HG03280 (cell line): ENCODE measurements around the gene ADI1.
"Not testable (repeated sequence)": the region's sequence is repeated elsewhere in the genome, so short reads cannot be mapped to it uniquely, and the experiment has no call there.

ENCODE experiments used
- ATAC-seq: cut with Tn5 transposase; IDR thresholded peaks from one replicate; pipeline ENCODE4 v1.9.1; 2021; ENCODE audit warnings: mild to moderate bottlenecking, moderate library complexity; ENCODE audit not compliant: unreplicated experiment

The ADI1 gene

DNA sequence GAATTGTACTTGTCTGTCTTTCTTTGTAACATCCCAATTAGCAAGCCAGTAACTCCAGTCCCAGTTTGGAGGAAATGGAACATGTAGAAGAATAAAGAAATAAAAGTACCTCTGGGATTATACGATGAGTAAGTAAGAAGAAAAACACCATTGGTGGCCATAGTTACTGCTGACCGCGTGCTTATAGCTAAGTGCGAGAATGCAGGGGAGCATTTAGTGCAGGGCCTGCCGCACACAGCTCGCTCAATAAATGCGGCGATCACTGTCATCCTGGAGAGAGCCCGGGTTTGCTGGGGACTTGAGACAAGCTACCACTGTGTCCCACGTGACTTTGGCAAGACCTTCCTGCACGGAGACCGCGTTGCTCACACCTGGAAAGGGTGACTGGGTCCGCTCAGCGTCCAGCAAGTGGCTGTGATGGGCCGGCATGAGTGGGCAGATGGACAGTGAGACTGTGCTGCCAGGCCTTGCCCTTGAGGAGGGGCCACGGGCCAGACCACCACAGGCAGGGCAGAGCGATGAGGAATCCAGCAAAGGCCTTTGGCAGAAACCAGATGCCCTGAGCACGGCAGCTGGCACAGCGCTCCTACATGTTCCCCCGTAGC is 54.8 kb downstream of the ADI1 start:
- ATAC-seq, result no peak

DNA sequence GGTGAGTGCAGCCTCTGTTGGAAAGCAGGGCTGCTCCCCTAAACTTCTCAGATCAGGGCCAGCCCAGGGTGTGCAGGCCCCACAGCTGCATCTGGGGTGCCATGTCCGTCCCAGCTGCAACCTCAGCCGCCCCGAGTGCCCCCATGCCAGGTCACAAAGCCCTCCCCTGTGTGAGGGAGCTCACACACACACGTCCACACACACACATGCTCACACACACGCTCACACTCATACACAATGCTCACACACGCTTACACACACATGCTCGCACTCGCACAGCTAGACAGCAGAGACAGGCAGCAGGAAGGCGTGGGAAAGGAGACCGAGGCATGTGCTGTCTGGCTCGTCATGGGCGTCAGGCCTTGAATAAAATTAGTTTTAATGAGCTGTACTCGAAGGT is 55.4 kb downstream of the ADI1 start:
- no peak for ATAC-seq

DNA sequence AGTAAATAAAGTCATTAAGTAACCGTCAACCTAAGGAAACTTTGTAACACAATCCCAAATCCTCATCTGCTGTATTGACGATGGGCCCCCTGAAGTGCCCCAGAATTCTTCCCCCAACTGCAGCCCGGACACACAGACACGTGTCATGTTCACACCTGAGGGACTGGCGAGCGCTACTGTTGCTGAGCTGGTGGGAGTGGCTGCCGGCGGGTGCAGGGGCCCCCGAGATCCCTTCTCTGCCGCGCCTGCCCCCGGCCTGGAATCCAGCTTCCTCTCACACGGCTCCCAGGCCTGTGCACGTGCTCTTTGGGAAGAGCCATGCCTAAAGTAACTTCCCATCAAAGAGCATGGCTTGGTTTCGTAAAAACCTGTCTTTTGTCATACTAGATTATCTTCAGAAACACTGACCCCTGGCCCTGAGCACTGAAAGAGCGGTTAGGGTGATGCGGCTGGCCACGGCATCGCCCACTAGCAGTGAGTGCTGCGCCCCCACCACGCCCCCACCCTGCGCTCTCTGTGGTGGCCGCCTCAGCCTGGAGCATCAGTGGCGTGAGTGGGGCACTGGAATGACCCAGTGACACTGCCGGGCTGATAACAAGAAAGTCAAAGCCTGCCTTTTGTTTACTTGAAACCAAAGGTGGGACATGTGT is 56.0 kb downstream of the ADI1 start:
- no peak for ATAC-seq

DNA sequence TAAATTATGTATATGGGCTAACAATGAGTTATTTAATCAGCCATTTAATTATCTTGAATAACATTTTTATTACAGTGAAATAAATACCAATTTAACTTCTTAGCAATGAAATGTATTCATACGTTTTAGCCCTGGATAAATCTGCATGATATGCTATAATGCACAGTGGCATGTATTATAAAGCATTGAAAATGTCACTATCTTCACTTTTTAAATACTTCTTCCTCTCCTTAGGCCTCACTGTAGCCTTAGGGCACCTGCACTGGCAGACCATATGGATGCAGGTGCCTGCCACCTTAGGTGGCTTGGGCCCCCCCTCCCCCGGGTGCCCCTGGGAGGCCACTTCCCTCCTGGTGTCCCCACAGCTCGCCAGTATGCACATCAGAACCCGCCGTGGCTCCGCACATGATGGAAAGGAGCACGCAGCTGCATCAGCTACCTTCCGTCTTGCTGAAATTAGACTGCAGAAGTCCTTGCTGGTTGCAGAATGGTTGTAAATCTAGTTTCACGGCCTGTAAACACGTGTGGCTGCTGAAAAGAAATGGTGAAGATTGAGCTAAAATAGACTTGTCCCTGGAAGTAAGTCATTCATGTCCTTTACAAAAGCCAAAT is 56.7 kb downstream of the ADI1 start:
- peak; percentile 4 for ATAC-seq

DNA sequence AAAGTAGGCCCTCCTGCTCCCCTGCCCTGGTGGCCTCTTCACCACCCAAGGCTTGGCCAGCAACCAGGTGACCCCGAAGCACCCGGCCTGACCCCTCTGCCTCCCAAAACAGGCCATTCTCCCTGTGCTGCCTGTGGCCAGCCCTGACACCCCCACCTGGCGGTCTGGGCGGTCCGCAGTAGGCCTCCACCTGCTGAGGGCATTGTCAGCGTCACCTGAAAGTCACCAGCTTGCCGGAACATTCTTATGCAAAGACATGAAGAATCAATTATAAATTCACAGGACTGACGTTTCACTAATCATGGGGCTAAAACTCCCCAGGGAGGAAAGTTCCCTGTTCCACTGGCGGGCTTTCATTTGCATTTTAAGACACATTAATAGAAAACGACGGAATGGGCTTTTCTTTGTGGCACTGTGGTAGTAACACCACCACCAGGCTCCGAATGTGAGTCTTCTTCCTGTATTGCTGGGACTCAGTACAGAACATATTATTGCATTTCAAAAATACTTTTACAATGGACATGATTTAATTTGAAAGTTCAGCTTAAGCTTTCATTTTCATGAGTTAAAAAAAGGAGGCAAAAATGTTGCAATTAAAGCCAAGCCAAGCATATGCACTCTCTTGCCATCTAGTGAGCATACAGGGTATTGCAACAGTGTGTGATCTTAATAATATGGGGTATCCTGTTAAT is 57.4 kb downstream of the ADI1 start:
- ATAC-seq, result peak; percentile 67

DNA sequence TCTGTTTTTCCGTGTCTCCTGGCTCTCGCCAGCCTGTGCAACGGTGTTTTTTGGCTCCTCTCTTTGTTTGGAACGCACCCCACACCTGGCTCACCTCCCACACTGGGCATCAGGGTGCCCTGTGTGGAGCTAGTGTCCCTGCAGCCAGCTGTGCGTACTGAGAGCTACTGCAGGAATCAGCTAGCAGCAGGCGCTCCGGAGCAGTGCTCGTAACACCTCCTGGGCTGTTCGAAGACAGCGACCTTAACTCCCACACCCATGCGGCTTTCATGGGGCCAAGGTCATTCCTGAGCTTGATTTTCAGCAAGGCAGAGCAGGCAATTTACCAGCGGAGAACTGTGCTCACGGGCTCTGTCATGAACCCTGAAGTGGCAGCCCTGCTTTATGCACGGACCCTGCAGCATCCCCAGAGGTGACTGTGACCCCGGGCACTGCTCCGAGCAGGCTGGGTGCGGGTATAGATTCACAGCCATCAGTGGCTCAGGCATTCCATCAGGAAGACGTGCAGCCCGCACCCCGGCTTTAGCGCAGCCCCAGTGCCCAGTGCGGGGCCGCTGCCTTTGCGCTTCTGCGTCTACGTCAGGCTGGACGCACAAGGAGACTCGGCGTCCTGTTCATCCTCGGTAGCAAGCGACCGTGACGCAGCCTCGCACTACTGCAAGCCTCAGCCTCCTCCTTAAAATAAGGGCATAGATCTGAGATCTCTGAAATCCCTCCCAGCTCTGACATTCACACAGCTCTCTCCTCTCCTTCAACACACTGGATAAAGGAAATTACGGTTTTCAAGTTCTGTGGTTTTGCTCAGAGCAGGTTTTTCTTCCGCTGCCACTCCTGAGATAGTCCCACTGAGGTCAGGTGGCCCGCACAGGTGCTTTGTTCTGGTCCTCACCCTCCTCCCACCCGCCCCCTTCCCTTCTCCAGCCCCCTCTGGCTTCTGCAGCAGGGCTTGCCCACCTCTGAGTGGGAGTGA is 58.2 kb downstream of the ADI1 start:
- no peak for ATAC-seq

DNA sequence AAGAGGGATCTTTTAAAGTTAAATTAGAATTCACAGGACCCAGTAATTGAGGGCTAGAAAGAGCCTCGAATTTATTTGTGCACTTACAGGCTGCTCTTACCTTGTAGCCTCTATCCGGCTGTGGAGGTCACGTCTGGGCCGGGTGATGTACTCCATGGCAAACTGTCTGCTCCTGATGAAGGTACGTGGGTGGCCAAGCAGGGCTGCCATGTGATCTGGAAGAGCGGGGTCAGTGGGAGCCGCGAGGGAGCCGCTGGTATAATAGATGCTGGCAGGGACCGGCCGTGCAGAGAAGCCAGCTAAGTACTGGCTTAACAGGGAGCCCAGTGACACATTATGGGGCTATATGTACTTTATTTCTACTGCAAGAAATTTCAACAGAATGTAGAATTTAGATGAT is 59.2 kb downstream of the ADI1 start:
- ATAC-seq, result no peak

DNA sequence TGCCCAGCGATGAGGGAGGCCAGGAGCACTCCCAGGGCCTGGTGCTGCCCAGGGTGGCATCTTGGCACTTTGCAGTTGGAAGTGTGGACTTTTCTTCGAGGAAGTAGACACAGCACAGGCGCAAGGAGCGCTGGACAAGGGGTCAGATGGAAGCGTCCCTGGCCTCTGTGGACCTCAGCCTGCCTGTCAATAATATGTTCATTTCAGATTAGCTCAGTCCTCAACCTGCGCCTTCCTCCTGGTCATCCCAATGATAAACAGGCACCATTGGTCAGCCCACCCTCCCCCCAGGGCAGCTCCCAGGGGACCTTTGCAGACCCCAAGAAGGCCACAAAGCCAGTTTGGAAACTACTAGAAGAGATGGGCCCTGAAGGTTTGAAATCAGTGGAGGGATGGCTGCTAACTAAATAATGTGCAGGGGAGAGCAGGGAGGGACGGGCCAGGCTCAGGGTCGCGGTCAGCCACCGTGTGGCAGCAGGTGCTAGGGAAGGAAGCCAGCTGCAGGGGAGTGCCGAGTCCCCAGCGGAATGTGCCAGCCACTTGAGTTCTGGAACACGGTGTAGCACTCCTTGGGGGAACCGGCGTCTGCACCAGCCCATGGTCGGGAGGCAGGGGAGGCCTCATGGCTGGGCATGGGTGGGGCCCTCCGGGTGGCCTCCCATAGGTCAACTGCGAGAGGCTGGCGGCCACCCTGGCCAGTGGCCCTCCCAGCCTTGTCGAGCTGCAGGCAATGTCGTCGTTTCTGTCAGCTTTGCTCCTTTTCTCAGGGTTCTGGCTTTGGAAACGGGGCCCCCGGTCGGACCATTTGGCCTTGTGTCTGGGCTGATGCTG is 59.9 kb downstream of the ADI1 start:
- ATAC-seq, result no peak

DNA sequence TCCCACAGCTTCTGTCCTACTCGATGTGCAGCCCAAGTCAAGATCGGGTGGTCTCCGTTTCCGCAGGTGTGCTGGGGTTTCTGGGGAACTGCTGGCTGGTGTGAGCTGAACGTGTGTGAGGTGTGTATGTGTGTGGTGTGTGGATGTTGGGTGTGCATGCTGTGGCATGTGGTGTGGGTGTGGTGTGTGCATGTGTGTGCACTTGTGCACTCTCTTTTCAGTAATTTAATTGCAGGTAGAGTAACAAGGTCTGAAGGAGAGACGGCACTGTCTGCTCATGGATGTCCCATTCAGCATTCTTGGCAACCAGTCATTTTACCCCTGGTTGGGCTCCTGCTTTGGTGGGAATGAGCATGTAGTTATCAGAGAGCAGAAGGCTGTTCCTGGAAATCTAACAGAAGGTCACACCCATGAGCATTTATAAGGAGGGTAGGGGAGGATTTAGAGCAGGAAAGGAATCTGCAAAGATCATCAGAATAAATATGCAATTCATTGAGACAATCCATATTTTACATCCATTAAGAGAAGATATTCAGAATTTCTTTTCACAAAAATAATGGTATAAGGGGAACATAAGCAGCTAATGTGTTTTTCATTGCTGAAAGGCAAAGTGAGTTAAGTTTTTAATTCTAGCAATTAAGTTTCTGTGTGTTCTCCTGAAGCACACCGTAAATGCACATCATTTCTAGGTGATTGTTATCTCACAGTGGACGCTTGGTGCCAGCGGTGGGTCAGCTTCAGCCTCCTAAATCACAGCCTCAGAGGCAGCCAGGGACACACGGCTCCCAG is 60.7 kb downstream of the ADI1 start:
- ATAC-seq, result no peak

DNA sequence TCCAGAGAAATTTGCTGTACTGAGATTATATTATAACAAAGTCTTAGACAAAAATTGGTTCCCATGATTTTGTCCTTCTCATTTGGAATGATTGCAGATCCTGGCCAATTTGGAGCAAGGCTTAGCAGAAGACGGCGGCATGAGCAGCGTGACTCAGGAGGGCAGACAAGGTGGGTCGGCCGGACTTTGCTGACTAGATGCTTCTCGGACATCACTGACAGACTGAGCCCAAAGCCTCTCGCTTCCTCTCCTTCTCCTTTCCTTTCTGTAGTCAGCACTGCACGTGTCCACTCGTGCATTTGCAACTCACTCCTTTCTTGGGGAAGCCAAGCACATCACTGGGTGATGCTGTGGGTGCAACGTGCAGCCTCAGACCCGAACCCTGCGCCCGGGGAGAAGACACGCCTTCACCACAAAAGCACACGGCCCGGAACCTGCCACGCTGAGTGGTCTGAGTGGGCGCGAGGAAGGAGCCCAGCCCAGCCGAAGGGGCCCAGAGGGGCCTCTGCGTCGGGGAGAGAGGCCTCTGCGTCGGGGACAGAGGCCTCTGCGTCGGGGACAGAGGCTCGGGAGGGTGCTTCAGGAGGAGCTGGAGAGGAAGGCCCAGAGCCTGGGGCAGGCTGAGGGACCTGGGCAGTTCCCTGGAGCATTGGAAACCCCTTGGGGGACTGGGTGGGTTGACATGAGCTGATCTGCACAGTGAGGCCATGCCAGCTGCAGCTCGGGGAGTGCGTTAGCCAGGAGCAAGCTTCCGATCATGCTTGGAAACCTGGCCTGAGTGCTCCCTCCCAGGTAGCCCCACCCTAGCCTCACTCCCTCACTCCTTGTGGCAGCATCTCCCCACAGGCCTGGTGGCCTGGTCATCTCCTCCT is 61.6 kb downstream of the ADI1 start:
- ATAC-seq, result no peak

DNA sequence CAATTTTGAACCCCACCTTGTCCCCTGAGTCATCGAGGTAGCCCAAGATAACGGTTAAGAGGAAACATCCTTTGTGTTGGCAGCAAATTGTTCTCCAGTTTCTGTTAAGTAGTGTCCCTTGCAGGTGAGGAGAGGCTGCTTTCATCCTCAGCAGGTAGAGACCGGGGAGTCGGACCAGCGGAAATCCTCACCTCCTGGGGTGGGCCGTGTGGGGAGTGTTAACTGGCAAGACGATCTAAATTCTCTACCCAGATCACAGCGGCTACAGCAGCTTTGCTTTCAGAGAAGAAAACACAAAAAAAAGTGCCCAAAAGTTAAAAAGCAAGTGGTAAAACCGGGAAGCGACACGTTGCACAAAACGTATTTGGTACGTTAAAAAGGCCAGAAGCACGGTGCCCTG is 63.2 kb downstream of the ADI1 start:
- no peak for ATAC-seq

DNA sequence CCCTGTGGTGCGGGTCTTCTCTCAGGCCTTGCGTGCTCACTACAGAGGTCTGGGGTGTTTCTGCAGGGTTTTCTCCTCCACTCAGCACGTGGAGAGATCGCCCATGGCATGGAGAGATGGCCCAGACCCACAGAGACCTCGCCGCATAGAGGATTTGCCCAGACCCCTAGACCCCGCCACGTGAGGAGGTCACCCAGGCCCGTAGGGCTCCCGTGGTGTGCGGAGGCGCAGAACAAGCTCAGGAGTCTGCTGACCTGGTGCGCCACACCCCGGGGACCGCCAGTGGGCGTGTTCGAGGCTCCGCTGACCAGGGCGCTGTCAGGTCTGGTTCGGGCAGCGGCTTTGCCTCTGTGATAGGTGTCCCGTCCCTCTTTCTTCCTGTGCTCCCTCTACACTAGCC is 64.5 kb downstream of the ADI1 start:
- no peak for ATAC-seq

DNA sequence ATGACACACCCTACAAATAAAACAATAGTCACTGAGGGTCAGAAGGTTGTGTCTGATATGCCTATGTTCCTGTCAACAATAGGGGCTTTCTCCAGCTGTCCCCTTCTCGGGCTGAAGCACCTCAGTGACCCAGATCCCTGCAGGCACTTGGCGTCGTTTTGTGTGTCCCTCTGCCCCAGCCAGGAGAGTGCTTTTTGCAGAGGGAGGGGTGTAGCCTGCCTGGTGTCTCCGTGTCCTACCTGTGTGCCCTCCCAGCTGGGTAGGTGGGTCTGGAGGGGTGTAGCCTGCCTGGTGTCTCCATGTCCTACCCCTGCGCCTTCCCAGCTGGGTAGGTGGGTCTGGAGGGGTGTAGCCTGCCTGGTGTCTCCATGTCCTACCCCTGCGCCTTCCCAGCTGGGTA is 65.3 kb downstream of the ADI1 start:
- ATAC-seq, result not testable (repeated sequence)

DNA sequence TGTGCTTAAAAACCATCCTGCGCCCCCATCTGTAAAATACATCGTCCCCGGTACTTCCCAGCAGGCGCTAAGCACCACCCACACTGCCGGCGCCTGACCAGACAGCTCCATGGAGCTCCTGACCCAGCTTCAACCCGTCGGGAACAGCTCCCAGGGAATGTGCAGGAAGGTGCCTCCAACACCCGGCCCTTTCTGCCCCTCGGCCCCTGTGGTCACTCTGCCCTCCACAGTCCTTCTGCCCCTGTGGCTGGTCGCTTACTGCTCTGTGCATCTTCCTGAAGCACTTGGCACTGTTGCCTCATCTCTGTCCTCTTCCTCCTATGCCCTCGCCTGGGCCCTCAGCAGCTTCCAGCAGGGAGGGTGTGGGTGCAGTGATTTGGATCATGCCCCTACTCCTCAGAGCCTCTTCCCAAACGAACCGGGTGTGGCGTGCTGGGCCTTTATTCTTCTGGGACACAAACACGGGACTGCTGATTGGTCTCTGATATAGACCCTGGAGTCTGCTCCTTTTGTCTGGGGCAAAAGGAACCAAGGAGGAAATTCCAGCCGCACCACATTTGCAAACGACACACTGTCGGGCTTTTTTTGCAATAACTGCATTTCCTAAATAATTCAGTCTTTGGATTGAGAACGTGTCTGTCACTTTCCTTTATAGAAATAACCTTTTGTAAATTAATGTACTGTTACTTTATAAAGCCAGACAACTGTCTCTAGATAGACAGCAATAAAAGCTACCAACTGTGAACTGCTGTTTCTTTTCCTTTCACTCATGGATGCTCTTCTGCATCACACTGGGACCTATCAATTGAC is 65.9 kb downstream of the ADI1 start:
- no peak for ATAC-seq

DNA sequence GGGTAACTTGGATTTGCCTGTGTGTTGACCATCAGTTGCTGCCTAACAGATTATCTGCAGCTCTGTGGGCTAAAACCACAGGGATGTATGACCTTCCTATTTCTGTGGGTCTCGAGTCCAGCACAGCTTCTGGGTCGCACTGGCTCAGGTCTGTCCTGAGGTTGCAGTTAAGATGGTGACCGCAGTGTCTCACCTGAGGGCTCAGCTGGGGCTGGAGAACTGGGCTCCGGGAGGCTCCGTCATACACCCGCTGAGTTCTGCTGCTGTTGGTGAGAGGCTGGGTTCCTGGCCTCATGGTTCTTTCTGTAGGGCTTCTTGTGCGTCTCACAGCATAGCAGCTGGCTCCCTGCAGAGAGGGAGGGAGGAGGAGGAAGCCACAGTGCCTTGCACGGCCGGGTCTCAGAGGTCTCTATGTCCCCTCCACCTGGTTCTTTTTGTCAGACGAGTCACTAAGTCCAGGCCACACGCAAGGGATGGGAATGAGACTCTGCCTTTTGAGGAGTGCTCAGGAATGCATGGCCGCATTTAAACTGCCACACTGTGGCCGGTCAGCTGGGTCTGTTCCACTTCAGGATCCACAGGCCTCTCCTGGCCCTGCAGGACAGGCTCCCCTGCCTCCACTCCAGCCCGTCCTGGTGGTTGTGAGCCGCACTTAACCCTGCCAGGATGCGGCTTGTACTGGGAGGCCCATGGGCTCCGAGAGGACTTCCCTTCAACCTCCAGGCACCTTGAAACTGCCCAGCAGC is 67.2 kb downstream of the ADI1 start:
- ATAC-seq, result no peak

DNA sequence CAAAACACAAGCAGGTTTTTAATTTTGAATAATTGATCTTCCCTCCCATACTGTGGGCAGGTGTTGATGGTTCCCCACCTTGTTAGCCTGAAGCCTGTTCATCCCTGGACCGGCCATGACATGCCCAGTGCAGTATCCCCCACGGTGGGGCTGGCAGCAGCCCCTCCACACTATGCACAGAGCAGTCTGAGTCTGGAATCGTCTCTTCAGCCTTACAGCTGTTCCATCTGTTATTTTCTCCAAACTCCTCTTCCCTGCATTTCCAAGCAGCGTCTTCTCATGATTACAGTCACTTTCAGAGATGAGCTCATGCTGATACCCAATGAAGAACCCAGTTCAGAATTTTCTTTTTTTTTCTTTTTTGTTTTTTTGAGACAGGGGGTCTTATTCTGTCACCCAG is 68.2 kb downstream of the ADI1 start:
- ATAC-seq, result no peak
